ENCODE results near the gene METTL21A. TPM values are rescaled to one million over a fixed set of nuclear protein-coding genes. Genes with fewer than 3 reads are reported as not detected.

METTL21A gene
- total and polyA plus RNA-seq, 9 of the 15 experiments (the other 6 are each of a cell fraction or from before 2014, with no cell fraction given), result 9.1 to 46.5 (median 37.4) TPM

DNA sequence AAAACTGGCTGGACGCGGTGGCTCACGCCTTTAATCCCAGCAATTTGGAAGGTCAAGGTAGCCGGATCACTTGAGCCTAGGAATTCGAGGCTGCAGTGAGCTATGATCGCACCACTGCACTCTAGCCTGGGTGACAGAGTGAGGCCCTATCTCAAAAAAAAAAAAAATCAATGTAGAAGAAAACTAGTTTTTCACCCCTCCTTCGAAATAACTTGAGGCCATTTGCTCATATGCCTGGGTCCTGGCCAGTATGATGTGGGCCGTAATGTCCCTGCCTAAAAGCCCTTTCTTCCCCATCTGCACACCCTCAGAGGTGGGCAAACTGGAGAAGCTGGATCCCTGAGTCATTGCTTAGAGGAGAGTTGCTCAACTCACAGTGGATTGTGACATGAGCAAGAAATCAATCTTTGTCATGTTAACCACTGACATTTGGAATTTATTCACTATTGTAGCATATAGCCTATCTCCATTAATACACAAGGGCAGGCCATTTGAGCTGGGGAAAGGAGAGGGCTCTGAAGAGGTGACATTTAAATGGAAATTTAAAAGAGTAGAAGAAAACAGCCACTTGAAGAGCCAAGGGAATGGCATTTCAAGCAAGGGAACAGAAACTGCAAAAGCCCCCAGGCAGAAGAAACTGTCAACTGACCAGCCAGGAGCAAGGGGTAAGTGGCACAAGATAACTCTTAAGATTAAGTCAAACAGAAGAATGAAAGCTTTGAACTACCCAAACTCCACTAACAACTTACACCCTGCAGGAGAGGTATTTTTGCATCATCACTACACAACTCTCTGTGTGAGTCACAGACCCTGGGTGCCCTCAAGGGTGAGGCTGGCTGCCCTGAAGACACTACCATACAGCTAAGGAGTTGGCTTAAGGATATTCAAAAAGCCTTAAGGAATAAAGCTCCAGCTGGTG lies 7.6 kb upstream of the METTL21A start (continued):
- TF ChIP-seq ZNF316 (IDR thresholded peaks at IDR 0.05), result peak; percentile 16; the same call in 1 of the 2 replicates
- peak; percentile 40; the same call in 1 of the 2 replicates for TF ChIP-seq JUND (IDR thresholded peaks at IDR 0.05; ENCODE audit: borderline replicate concordance, low read depth, low read length)
- TF ChIP-seq JUND (tag; IDR thresholded peaks at IDR 0.05; ENCODE audit: borderline replicate concordance, low read depth, low read length), result no peak; the same call in 2 of the 3 replicates
- TF ChIP-seq, protein P1, sequence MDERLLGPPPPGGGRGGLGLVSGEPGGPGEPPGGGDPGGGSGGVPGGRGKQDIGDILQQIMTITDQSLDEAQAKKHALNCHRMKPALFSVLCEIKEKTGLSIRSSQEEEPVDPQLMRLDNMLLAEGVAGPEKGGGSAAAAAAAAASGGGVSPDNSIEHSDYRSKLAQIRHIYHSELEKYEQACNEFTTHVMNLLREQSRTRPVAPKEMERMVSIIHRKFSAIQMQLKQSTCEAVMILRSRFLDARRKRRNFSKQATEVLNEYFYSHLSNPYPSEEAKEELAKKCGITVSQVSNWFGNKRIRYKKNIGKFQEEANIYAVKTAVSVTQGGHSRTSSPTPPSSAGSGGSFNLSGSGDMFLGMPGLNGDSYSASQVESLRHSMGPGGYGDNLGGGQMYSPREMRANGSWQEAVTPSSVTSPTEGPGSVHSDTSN (CRISPR knock-in tag; IDR thresholded peaks at IDR 0.05; ENCODE audit: low read depth), result peak; percentile 68
- TF ChIP-seq, protein P1 (tag; conservative IDR thresholded peaks at IDR 0.05; ENCODE audit: low read depth), result peak; percentile 98
- TF ChIP-seq MIER1 (IDR thresholded peaks at IDR 0.05; ENCODE audit: low read depth), result peak; percentile 76
- no peak for TF ChIP-seq ETV1 (tag; conservative IDR thresholded peaks at IDR 0.05; ENCODE audit: low read depth)
- TF ChIP-seq NFXL1 (CRISPR knock-in tag; IDR thresholded peaks at IDR 0.05), result no peak
- TF ChIP-seq, protein P2, sequence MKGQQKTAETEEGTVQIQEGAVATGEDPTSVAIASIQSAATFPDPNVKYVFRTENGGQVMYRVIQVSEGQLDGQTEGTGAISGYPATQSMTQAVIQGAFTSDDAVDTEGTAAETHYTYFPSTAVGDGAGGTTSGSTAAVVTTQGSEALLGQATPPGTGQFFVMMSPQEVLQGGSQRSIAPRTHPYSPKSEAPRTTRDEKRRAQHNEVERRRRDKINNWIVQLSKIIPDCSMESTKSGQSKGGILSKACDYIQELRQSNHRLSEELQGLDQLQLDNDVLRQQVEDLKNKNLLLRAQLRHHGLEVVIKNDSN (CRISPR knock-in tag; IDR thresholded peaks at IDR 0.05), result no peak
- TF ChIP-seq SPI1 (IDR thresholded peaks at IDR 0.05; ENCODE audit: borderline replicate concordance, low read depth, low read length), result peak; percentile 74
- TF ChIP-seq HCFC1 (IDR thresholded peaks at IDR 0.05; ENCODE audit: low read depth, low read length), result no peak
- TF ChIP-seq RFX5 (IDR thresholded peaks at IDR 0.05; ENCODE audit: low read depth, low read length), result no peak
- no peak for TF ChIP-seq ZFP1 (CRISPR knock-in tag; IDR thresholded peaks at IDR 0.05)
- TF ChIP-seq SMARCA5 (IDR thresholded peaks at IDR 0.05), result no peak
- TF ChIP-seq HDAC2 (IDR thresholded peaks at IDR 0.05), result 0 out of 2 replicates have a peak, but pooled peaks have one; percentile 28
- TF ChIP-seq HSF4 (CRISPR knock-in tag; IDR thresholded peaks at IDR 0.05; ENCODE audit: borderline replicate concordance), result no peak
- 0 out of 4 replicates have a peak, but pooled peaks of 1 of the 2 experiments have one; percentile 17 for TF ChIP-seq NRF1 (conservative IDR thresholded peaks at IDR 0.05 in 1 of 2, IDR thresholded peaks at IDR 0.05 in 1 of 2)
- peak; percentile 100 for TF ChIP-seq CEBPB (tag; IDR thresholded peaks at IDR 0.05)
- TF ChIP-seq, protein P3, sequence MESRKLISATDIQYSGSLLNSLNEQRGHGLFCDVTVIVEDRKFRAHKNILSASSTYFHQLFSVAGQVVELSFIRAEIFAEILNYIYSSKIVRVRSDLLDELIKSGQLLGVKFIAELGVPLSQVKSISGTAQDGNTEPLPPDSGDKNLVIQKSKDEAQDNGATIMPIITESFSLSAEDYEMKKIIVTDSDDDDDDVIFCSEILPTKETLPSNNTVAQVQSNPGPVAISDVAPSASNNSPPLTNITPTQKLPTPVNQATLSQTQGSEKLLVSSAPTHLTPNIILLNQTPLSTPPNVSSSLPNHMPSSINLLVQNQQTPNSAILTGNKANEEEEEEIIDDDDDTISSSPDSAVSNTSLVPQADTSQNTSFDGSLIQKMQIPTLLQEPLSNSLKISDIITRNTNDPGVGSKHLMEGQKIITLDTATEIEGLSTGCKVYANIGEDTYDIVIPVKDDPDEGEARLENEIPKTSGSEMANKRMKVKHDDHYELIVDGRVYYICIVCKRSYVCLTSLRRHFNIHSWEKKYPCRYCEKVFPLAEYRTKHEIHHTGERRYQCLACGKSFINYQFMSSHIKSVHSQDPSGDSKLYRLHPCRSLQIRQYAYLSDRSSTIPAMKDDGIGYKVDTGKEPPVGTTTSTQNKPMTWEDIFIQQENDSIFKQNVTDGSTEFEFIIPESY (CRISPR knock-in tag; IDR thresholded peaks at IDR 0.05), result peak; percentile 51; the same call in 1 of the 2 replicates
- TF ChIP-seq, protein P4, sequence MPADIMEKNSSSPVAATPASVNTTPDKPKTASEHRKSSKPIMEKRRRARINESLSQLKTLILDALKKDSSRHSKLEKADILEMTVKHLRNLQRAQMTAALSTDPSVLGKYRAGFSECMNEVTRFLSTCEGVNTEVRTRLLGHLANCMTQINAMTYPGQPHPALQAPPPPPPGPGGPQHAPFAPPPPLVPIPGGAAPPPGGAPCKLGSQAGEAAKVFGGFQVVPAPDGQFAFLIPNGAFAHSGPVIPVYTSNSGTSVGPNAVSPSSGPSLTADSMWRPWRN (IDR thresholded peaks at IDR 0.05; ENCODE audit: low read depth), result no peak
- no peak for TF ChIP-seq CHD4 (IDR thresholded peaks at IDR 0.05; ENCODE audit: insufficient read depth, insufficient replicate concordance, low read depth, low read length, poor library complexity, severe bottlenecking)
- TF ChIP-seq ZNF444 (CRISPR knock-in tag; IDR thresholded peaks at IDR 0.05), result no peak
- TF ChIP-seq SOX6 (IDR thresholded peaks at IDR 0.05), result 0 out of 2 replicates have a peak, but pooled peaks have one; percentile 11

All from K562 (cell line).